ENCODE measurements around the gene S100PBP. TPM values are rescaled to one million over a fixed set of nuclear protein-coding genes. Genes with fewer than 3 reads are reported as not detected.

The S100PBP gene
- polyA plus RNA-seq, 1 experiment: 20.7 TPM

- ChIA-PET CTCF (interaction anchor here (3.1 to 3.7 kb wide), 2 partner anchors 12 to 15 kb away, joined by 11 to 13 read pairs; no protein-coding TSS in a partner anchor), POLR2A (no interaction called here)
These were observed 70.7 kb downstream of the S100PBP start for GRCh38 chr1:32888134-32888533.

DNA sequence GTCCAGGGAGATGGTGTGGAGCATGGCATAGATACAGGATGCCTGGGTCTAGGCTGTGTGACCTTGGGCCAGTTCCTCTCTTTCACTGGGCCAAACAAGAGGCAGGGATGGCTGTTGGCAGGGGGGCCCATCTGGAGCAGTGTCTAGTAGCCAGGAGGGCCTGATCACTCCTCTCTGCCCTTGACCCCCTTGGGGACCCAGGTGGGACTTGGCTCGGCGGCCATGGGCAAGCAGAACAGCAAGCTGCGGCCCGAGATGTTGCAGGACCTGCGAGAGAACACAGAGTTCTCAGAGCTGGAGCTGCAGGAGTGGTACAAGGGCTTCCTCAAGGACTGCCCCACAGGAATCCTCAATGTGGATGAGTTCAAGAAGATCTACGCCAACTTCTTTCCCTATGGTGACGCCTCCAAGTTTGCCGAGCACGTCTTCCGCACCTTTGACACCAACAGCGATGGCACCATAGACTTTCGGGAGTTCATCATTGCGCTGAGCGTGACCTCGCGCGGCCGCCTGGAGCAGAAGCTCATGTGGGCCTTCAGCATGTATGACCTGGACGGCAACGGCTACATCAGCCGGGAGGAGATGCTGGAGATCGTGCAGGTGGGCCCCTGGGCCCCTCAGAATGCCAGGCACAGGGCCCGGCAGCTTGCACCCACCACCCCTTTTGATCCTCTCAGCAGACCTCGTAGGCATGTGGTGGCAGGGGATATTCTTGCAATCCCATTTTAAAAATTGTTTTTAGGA, 71.4 kb downstream of the S100PBP start:
- Histone ChIP-seq H3K36me3 (ENCODE audit: control insufficient read depth, insufficient read depth, low read length) (no peaks in the 10 kb centered on the region), H3K4me3 (ENCODE audit: low read depth, low read length) (no peak overlapping the region), H3K27me3 (ENCODE audit: control insufficient read depth, insufficient read depth, low read length) (peaks cover 22% of the 10 kb centered on the region)
- no peak for DNase-seq (ENCODE audit: low read depth)
- TF ChIP-seq CTCF (IDR thresholded peaks at IDR 0.05; ENCODE audit: insufficient read depth, low read depth, low read length): no peak
- POLR2A ChIA-PET: no interaction called here
- CTCF ChIA-PET: interaction anchor here (0.6 to 1.7 kb wide), 4 partner anchors 10 to 177 kb away, joined by 3 to 9 read pairs (median 3); no protein-coding TSS in a partner anchor

More at GRCh38 chr1:32888134-32888533, 70.7 kb downstream of the S100PBP start:
- TF ChIP-seq CTCF (IDR thresholded peaks at IDR 0.05; ENCODE audit: insufficient read depth, low read depth, low read length): no peak
- no peak overlapping the region for H3K4me3 ChIP-seq (ENCODE audit: low read depth, low read length)
- no peak for DNase-seq (ENCODE audit: low read depth)
- peaks cover 25% of the 10 kb centered on the region for H3K27me3 ChIP-seq (ENCODE audit: control insufficient read depth, insufficient read depth, low read length)
- no peaks in the 10 kb centered on the region for H3K36me3 ChIP-seq (ENCODE audit: control insufficient read depth, insufficient read depth, low read length)

GRCh38 chr1:32889731-32890278, 72.4 kb downstream of the S100PBP start:
- H3K27me3 ChIP-seq (ENCODE audit: control insufficient read depth, insufficient read depth, low read length): peaks cover 15% of the 10 kb centered on the region
- no peak overlapping the region for H3K4me3 ChIP-seq (ENCODE audit: low read depth, low read length)
- no peak for DNase-seq (ENCODE audit: low read depth)
- H3K36me3 ChIP-seq (ENCODE audit: control insufficient read depth, insufficient read depth, low read length): no peaks in the 10 kb centered on the region
- TF ChIP-seq CTCF (IDR thresholded peaks at IDR 0.05; ENCODE audit: insufficient read depth, low read depth, low read length): no peak
- ChIA-PET POLR2A (no interaction called here), CTCF (interaction anchor here (0.8 to 1.7 kb wide), 4 partner anchors 11 to 177 kb away, joined by 3 to 9 read pairs (median 3); no protein-coding TSS in a partner anchor)

- no peak for TF ChIP-seq CTCF (IDR thresholded peaks at IDR 0.05; ENCODE audit: insufficient read depth, low read depth, low read length)
- ChIA-PET POLR2A (no interaction called here), CTCF (interaction anchor here (0.8 to 2.7 kb wide), 9 partner anchors 9 to 195 kb away, joined by 3 to 43 read pairs (median 3); no protein-coding TSS in a partner anchor)
- DNase-seq (ENCODE audit: low read depth): no peak
- Histone ChIP-seq H3K27me3 (ENCODE audit: control insufficient read depth, insufficient read depth, low read length) (peaks cover 12% of the 10 kb centered on the region), H3K36me3 (ENCODE audit: control insufficient read depth, insufficient read depth, low read length) (no peaks in the 10 kb centered on the region; the same call in 1 of the 2 replicates), H3K4me3 (ENCODE audit: low read depth, low read length) (no peak overlapping the region)
These were observed 73.2 kb downstream of the S100PBP start for GRCh38 chr1:32890516-32891240.

DNA sequence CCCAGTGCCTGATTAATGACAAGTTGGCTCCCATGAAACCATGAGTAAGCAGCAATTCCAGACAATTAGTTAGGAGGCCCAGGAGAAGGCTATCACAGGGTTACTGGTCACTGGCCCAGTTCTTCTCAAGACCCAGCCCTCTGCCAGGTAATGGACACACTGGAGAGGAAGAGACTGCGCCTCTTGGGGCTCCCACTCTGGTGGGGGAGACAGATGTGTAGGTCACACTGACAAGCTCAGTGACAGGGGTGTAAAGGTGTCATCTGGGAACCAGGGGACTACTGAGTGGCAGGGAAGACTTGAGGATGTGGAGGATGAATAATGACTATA, 73.8 kb downstream of the S100PBP start:
- TF ChIP-seq CTCF (IDR thresholded peaks at IDR 0.05; ENCODE audit: insufficient read depth, low read depth, low read length): no peak
- DNase-seq (ENCODE audit: low read depth): no peak
- Histone ChIP-seq H3K4me3 (ENCODE audit: low read depth, low read length) (no peak overlapping the region), H3K36me3 (ENCODE audit: control insufficient read depth, insufficient read depth, low read length) (no peaks in the 10 kb centered on the region; the same call in 1 of the 2 replicates), H3K27me3 (ENCODE audit: control insufficient read depth, insufficient read depth, low read length) (peaks cover 8% of the 10 kb centered on the region)
- POLR2A ChIA-PET: no interaction called here
- CTCF ChIA-PET: interaction anchor here (0.8 to 2.7 kb wide), 7 partner anchors 8 to 195 kb away, joined by 3 to 43 read pairs (median 5); no protein-coding TSS in a partner anchor

All from BJ (cell line).